Measurements from ENCODE around the gene PTCH1. TPM values are rescaled to one million over a fixed set of nuclear protein-coding genes. Genes with fewer than 3 reads are reported as not detected.
A peak's percentile ranks its signal among the peaks of the same experiment; 100 is the strongest.

PTCH1 gene
- polyA plus RNA-seq, 2 of the 4 experiments (the other 2 are of a cell fraction) = 1.9 to 4.8 TPM

- no peaks in the 10 kb centered on the region for H3K4me1 ChIP-seq
- no peak overlapping the region for H3K27ac ChIP-seq
- H3K4me3 ChIP-seq = no peak overlapping the region
- WGBS (ENCODE audit: missing lambda C conversion rate) = 86% methylated on average over 6 of the region's 6 CpGs
- ChIA-PET CTCF (no interaction called here), POLR2A (no interaction called here)
- H3K4me2 ChIP-seq = no peak overlapping the region
- no peak for TF ChIP-seq FOXS1 (CRISPR knock-in tag; IDR thresholded peaks at IDR 0.05)
- no peak for TF ChIP-seq POLR2A (IDR thresholded peaks at IDR 0.05; ENCODE audit: low read length)
- peak in 1 of 2 experiments; percentile 31; a peak in 1 of 4 replicates for TF ChIP-seq CEBPB (IDR thresholded peaks at IDR 0.05)
- TF ChIP-seq HMGXB4 (CRISPR knock-in tag; IDR thresholded peaks at IDR 0.05; ENCODE audit: borderline replicate concordance) = no peak
- TF ChIP-seq NPAS2 (CRISPR knock-in tag; IDR thresholded peaks at IDR 0.05; ENCODE audit: borderline replicate concordance) = no peak
- no peak for DNase-seq (ENCODE audit: low read depth in 1 of 2, low spot score in 1 of 2)
- H3K9me3 ChIP-seq = no peaks in the 10 kb centered on the region
- no peak for FAIRE-seq
- ATAC-seq = no peak
Observed at GRCh38 chr9:95437559-95437958, 79.2 kb downstream of the PTCH1 start.

GRCh38 chr9:95436416-95436815, 80.4 kb downstream of the PTCH1 start:
- FAIRE-seq (no peak), ATAC-seq (no peak), DNase-seq (ENCODE audit: low read depth in 1 of 2, low spot score in 1 of 2) (no peak)
- POLR2A ChIA-PET = interaction anchor here (0.8 kb wide), 1 partner anchor 10 kb away, joined by 3 read pairs; no protein-coding TSS in a partner anchor
- H3K4me1 ChIP-seq = no peaks in the 10 kb centered on the region
- CTCF ChIA-PET = interaction anchor here (1.3 kb wide), 1 partner anchor 10 kb away, joined by 4 read pairs; no protein-coding TSS in a partner anchor
- WGBS (ENCODE audit: missing lambda C conversion rate) = 89% methylated on average over 7 of the region's 7 CpGs
- no peaks in the 10 kb centered on the region for H3K9me3 ChIP-seq
- no peak for TF ChIP-seq EHMT2 (IDR thresholded peaks at IDR 0.05; ENCODE audit: low read depth)
- no peak for TF ChIP-seq HES2 (IDR thresholded peaks at IDR 0.05)
- TF ChIP-seq HMGXB4 (CRISPR knock-in tag; IDR thresholded peaks at IDR 0.05; ENCODE audit: borderline replicate concordance) = no peak
- no peak for TF ChIP-seq FOSB (CRISPR knock-in tag; IDR thresholded peaks at IDR 0.05)
- TF ChIP-seq FOSL2 (IDR thresholded peaks at IDR 0.05) = no peak
- TF ChIP-seq FOSL2 (CRISPR knock-in tag; IDR thresholded peaks at IDR 0.05) = no peak
- no peak for TF ChIP-seq BCL3 (IDR thresholded peaks at IDR 0.05)
- TF ChIP-seq MAX (IDR thresholded peaks at IDR 0.05) = no peak
- no peak for TF ChIP-seq KDM5A (IDR thresholded peaks at IDR 0.05)
- TF ChIP-seq NR3C1 (IDR thresholded peaks at IDR 0.05) = no peak
- no peak for TF ChIP-seq TP53 (CRISPR knock-in tag; IDR thresholded peaks at IDR 0.05)
- no peak for TF ChIP-seq USF2 (IDR thresholded peaks at IDR 0.05)
- no peak for TF ChIP-seq CBX8 (IDR thresholded peaks at IDR 0.05)
- no peak for TF ChIP-seq HDAC2 (IDR thresholded peaks at IDR 0.05)
- no peak for TF ChIP-seq RNF2 (IDR thresholded peaks at IDR 0.05; ENCODE audit: borderline replicate concordance, low read depth)
- TF ChIP-seq CHD2 (IDR thresholded peaks at IDR 0.05; ENCODE audit: low read length, partially characterized antibody) = no peak
- no peak for TF ChIP-seq POLR2A (IDR thresholded peaks at IDR 0.05; ENCODE audit: low read length)
- TF ChIP-seq HEYL (CRISPR knock-in tag; IDR thresholded peaks at IDR 0.05) = no peak
- no peak overlapping the region for H3K27ac ChIP-seq
- no peak overlapping the region for H3K4me2 ChIP-seq
- no peak overlapping the region for H3K4me3 ChIP-seq
